ENCODE data around the gene ELOB.
A peak's percentile ranks its signal among the peaks of the same experiment; 100 is the strongest.

DNA sequence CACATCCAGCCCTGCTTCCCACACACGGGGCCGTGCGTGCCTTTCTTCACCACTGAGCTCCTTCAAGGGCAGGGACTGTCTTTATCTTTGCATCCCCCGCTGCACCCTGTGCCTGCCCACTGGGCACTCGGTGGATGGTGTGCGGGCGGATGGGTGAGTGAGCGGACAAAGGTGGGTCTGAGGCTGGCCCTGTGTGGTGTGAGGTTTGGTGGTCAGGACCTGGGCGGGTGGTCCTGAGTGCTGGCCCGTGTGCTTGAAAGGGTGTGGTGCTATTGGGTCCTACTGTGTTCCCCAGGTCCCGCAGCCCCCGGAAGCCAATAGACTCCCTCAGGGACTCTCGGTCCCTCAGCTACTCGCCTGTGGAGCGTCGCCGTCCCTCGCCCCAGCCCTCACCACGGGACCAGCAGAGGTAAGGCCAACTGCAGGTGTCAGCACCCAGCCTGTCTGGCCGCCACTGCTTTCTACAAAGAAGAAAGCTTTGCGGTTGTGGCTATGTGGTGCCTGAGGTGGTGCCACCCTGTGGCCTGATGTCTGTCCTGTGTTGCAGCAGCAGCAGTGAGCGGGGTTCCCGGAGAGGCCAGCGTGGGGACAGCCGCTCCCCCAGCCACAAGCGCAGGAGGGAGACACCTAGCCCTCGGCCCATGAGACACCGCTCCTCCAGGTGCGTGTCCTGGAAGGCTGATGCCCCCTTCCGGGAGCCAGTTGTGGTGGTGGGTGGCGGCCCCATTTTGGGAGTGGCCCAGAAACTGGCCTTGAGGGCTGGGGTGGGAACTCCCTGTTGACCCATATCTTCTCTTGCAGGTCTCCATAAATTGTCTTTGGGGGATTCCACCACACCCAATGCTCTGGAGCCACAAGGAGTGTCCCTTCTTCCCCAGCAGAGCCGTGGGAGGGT, 6.8 kb downstream of the ELOB start:
- TF ChIP-seq, protein P1, sequence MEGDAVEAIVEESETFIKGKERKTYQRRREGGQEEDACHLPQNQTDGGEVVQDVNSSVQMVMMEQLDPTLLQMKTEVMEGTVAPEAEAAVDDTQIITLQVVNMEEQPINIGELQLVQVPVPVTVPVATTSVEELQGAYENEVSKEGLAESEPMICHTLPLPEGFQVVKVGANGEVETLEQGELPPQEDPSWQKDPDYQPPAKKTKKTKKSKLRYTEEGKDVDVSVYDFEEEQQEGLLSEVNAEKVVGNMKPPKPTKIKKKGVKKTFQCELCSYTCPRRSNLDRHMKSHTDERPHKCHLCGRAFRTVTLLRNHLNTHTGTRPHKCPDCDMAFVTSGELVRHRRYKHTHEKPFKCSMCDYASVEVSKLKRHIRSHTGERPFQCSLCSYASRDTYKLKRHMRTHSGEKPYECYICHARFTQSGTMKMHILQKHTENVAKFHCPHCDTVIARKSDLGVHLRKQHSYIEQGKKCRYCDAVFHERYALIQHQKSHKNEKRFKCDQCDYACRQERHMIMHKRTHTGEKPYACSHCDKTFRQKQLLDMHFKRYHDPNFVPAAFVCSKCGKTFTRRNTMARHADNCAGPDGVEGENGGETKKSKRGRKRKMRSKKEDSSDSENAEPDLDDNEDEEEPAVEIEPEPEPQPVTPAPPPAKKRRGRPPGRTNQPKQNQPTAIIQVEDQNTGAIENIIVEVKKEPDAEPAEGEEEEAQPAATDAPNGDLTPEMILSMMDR (IDR thresholded peaks at IDR 0.05): peak in 3 of 6 experiments; percentile 6 to 27 (median 7)
- no peak for TF ChIP-seq POLR2A (IDR thresholded peaks at IDR 0.05)
